Measurements from ENCODE around the gene JAK1. TPM values are rescaled to one million over a fixed set of nuclear protein-coding genes. Genes with fewer than 3 reads are reported as not detected.

JAK1 gene
- 43.3 TPM for polyA plus RNA-seq (2012; ENCODE audit: low read depth, missing spikeins)

GRCh38 chr1:64966158-64966971 is at the start of gene JAK1:
TSS of gene JAK1 (minus strand) at chr1:64966549. CDS start at chr1:64886264, 80,285 bp downstream.
- DNase-seq (ENCODE audit: insufficient read length, low spot score) (peak; percentile 86), FAIRE-seq (peak; percentile 85)
- TF ChIP-seq PAX5 (IDR thresholded peaks at IDR 0.05; ENCODE audit: insufficient read depth, low read length, severe bottlenecking) (no peak), POLR2A (IDR thresholded peaks at IDR 0.05; ENCODE audit: low read depth, low read length) (peak; percentile 58; the same call in 1 of the 2 replicates), TAF1 (IDR thresholded peaks at IDR 0.05; ENCODE audit: low read depth, low read length) (no peak), SPI1 (IDR thresholded peaks at IDR 0.05; ENCODE audit: low read depth, low read length) (0 out of 2 replicates have a peak, but pooled peaks have one; percentile 23), POLR2AphosphoS5 (IDR thresholded peaks at IDR 0.05; ENCODE audit: low read depth, low read length) (peak; percentile 52; the same call in 1 of the 2 replicates), POU2F2 (IDR thresholded peaks at IDR 0.05; ENCODE audit: low read depth, low read length) (no peak)

GRCh38 chr1:65014321-65014720 is 48.0 kb upstream of the JAK1 start:
- no peak for TF ChIP-seq POLR2A (IDR thresholded peaks at IDR 0.05; ENCODE audit: low read depth, low read length)
- TF ChIP-seq POLR2AphosphoS5 (IDR thresholded peaks at IDR 0.05; ENCODE audit: low read depth, low read length): no peak
- no peak for TF ChIP-seq PAX5 (IDR thresholded peaks at IDR 0.05; ENCODE audit: insufficient read depth, low read length, severe bottlenecking)
- TF ChIP-seq TAF1 (IDR thresholded peaks at IDR 0.05; ENCODE audit: low read depth, low read length): no peak
- no peak for TF ChIP-seq POU2F2 (IDR thresholded peaks at IDR 0.05; ENCODE audit: low read depth, low read length)
- no peak for TF ChIP-seq SPI1 (IDR thresholded peaks at IDR 0.05; ENCODE audit: low read depth, low read length)
- FAIRE-seq (no peak), DNase-seq (ENCODE audit: insufficient read length, low spot score) (no peak)

GRCh38 chr1:65011983-65012382 is 45.6 kb upstream of the JAK1 start:
- DNase-seq (ENCODE audit: insufficient read length, low spot score) (no peak), FAIRE-seq (no peak)
- TF ChIP-seq PAX5 (IDR thresholded peaks at IDR 0.05; ENCODE audit: insufficient read depth, low read length, severe bottlenecking) (no peak), TAF1 (IDR thresholded peaks at IDR 0.05; ENCODE audit: low read depth, low read length) (no peak), POU2F2 (IDR thresholded peaks at IDR 0.05; ENCODE audit: low read depth, low read length) (no peak), POLR2A (IDR thresholded peaks at IDR 0.05; ENCODE audit: low read depth, low read length) (no peak), POLR2AphosphoS5 (IDR thresholded peaks at IDR 0.05; ENCODE audit: low read depth, low read length) (no peak), SPI1 (IDR thresholded peaks at IDR 0.05; ENCODE audit: low read depth, low read length) (no peak)

GRCh38 chr1:65009724-65010420 is 43.5 kb upstream of the JAK1 start:
- DNase-seq (ENCODE audit: insufficient read length, low spot score) (no peak), FAIRE-seq (no peak)
- TF ChIP-seq PAX5 (IDR thresholded peaks at IDR 0.05; ENCODE audit: insufficient read depth, low read length, severe bottlenecking) (no peak), POLR2A (IDR thresholded peaks at IDR 0.05; ENCODE audit: low read depth, low read length) (no peak), POLR2AphosphoS5 (IDR thresholded peaks at IDR 0.05; ENCODE audit: low read depth, low read length) (no peak), TAF1 (IDR thresholded peaks at IDR 0.05; ENCODE audit: low read depth, low read length) (no peak), SPI1 (IDR thresholded peaks at IDR 0.05; ENCODE audit: low read depth, low read length) (no peak), POU2F2 (IDR thresholded peaks at IDR 0.05; ENCODE audit: low read depth, low read length) (no peak)

GRCh38 chr1:65009176-65009575 is 42.8 kb upstream of the JAK1 start:
- DNase-seq (ENCODE audit: insufficient read length, low spot score) (no peak), FAIRE-seq (no peak)
- no peak for TF ChIP-seq POU2F2 (IDR thresholded peaks at IDR 0.05; ENCODE audit: low read depth, low read length)
- TF ChIP-seq TAF1 (IDR thresholded peaks at IDR 0.05; ENCODE audit: low read depth, low read length): no peak
- TF ChIP-seq SPI1 (IDR thresholded peaks at IDR 0.05; ENCODE audit: low read depth, low read length): peak; percentile 16; the same call in 1 of the 2 replicates
- TF ChIP-seq POLR2A (IDR thresholded peaks at IDR 0.05; ENCODE audit: low read depth, low read length): no peak

- FAIRE-seq: no peak
- no peak for DNase-seq (ENCODE audit: insufficient read length, low spot score)
- TF ChIP-seq TAF1 (IDR thresholded peaks at IDR 0.05; ENCODE audit: low read depth, low read length) (no peak), PAX5 (IDR thresholded peaks at IDR 0.05; ENCODE audit: insufficient read depth, low read length, severe bottlenecking) (no peak), POLR2AphosphoS5 (IDR thresholded peaks at IDR 0.05; ENCODE audit: low read depth, low read length) (no peak), POLR2A (IDR thresholded peaks at IDR 0.05; ENCODE audit: low read depth, low read length) (no peak), SPI1 (IDR thresholded peaks at IDR 0.05; ENCODE audit: low read depth, low read length) (no peak), POU2F2 (IDR thresholded peaks at IDR 0.05; ENCODE audit: low read depth, low read length) (no peak)
These were observed 40.5 kb upstream of the JAK1 start for GRCh38 chr1:65006806-65007205.

- DNase-seq (ENCODE audit: insufficient read length, low spot score): no peak
- TF ChIP-seq POU2F2 (IDR thresholded peaks at IDR 0.05; ENCODE audit: low read depth, low read length) (no peak), POLR2AphosphoS5 (IDR thresholded peaks at IDR 0.05; ENCODE audit: low read depth, low read length) (no peak), TAF1 (IDR thresholded peaks at IDR 0.05; ENCODE audit: low read depth, low read length) (no peak), POLR2A (IDR thresholded peaks at IDR 0.05; ENCODE audit: low read depth, low read length) (no peak), PAX5 (IDR thresholded peaks at IDR 0.05; ENCODE audit: insufficient read depth, low read length, severe bottlenecking) (no peak), SPI1 (IDR thresholded peaks at IDR 0.05; ENCODE audit: low read depth, low read length) (no peak)
- no peak for FAIRE-seq
These were observed 36.9 kb upstream of the JAK1 start for GRCh38 chr1:65003316-65003664.

- TF ChIP-seq PAX5 (IDR thresholded peaks at IDR 0.05; ENCODE audit: insufficient read depth, low read length, severe bottlenecking): no peak
- no peak for TF ChIP-seq POLR2AphosphoS5 (IDR thresholded peaks at IDR 0.05; ENCODE audit: low read depth, low read length)
- no peak for TF ChIP-seq SPI1 (IDR thresholded peaks at IDR 0.05; ENCODE audit: low read depth, low read length)
- TF ChIP-seq POU2F2 (IDR thresholded peaks at IDR 0.05; ENCODE audit: low read depth, low read length): no peak
- TF ChIP-seq TAF1 (IDR thresholded peaks at IDR 0.05; ENCODE audit: low read depth, low read length): no peak
- TF ChIP-seq POLR2A (IDR thresholded peaks at IDR 0.05; ENCODE audit: low read depth, low read length): no peak
- peak; percentile 76 for FAIRE-seq
- DNase-seq (ENCODE audit: insufficient read length, low spot score): peak; percentile 33
These were observed 36.4 kb upstream of the JAK1 start for GRCh38 chr1:65002508-65003315.

Measured in GM12891 (cell line).